Stomach (tissue), 9 donors: Measurements from ENCODE around the gene NVL. TPM values are rescaled to one million over a fixed set of nuclear protein-coding genes. Genes with fewer than 3 reads are reported as not detected.
"Not testable (repeated sequence)": the region's sequence is repeated elsewhere in the genome, so short reads cannot be mapped to it uniquely, and the experiment has no call there.

Experiments used
- DNase-seq, 2 donors: peaks; one replicate each; pipeline versions ENCODE4 v3.0.0 to v3.0.0-alpha.2; 2013 to 2019
- H3K27ac ChIP-seq, 5 donors: fragments of 200-600 bp in 4 of 5; sonication (generic) in 4 of 5; one replicate each; pipeline ENCODE4 v1.5.1; 2013 to 2019; ENCODE audit warnings: mild to moderate bottlenecking in 1 of 5, moderate library complexity in 1 of 5
- H3K27me3 ChIP-seq, 3 donors: fragments of 200-600 bp; sonication (generic); one replicate each; pipeline ENCODE4 v1.5.1; 2017 to 2019; ENCODE audit warnings: mixed run types in 1 of 3
- H3K36me3 ChIP-seq, 4 donors: fragments of 200-600 bp; sonication (generic); 1 replicate in 3 of 4; 2 replicates in 1 of 4; pipeline ENCODE4 v1.5.1; 2016 to 2019
- H3K4me1 ChIP-seq, 4 donors: fragments of 200-600 bp; sonication (generic); one replicate each; pipeline ENCODE4 v1.5.1; 2016 to 2019
- H3K4me3 ChIP-seq, 4 donors: fragments of 200-600 bp; sonication (generic) in 3 of 4; one replicate each; pipeline ENCODE4 v1.5.1; 2016 to 2019; ENCODE audit warnings: mild to moderate bottlenecking in 1 of 4
- H3K9me3 ChIP-seq, 4 donors: fragments of 200-600 bp; sonication (generic); one replicate each; pipeline ENCODE4 v1.5.1; 2016 to 2019
- CTCF ChIP-seq, 7 experiments: fragments of 450-650 bp in 4 of 7; fragments of 200-600 bp in 3 of 7; sonication (generic) in 3 of 7; IDR thresholded peaks; one replicate each; pipeline ENCODE4 v1.5.1; 2016 to 2019; ENCODE audit warnings: antibody characterized with exemption in 7 of 7, control low read depth in 2 of 7, mild to moderate bottlenecking in 1 of 7
- EP300 ChIP-seq: sonication (generic); formaldehyde crosslinking; IDR thresholded peaks from one replicate; pipeline ENCODE4 v1.6.1; 2017; ENCODE audit warnings: antibody characterized with exemption
- POLR2A ChIP-seq, 4 donors: fragments of 450-650 bp; IDR thresholded peaks; one replicate each; pipeline ENCODE4 v1.6.1; 2016; ENCODE audit warnings: antibody characterized with exemption in 4 of 4, control low read depth in 2 of 4, mild to moderate bottlenecking in 1 of 4, moderate library complexity in 1 of 4
- POLR2AphosphoS5 ChIP-seq, 3 donors: sonication (generic); formaldehyde crosslinking; IDR thresholded peaks; one replicate each; pipeline ENCODE4 v1.6.1; 2016; ENCODE audit warnings: antibody characterized with exemption in 3 of 3
- WGBS, 5 donors: extraction: QIAGEN DNeasy Blood & Tissue Kit in 3 of 5; methylation state at CpG; one replicate each; pipeline versions ENCODE4 v1.1.5 to v1.1.7; 2013 to 2018; 5-methylcytosine and 5-hydroxymethylcytosine counted together
- intact Hi-C: fragments of 100-400 bp; cut with DNase I; formaldehyde crosslinking; loops from one replicate; pipeline ENCODE4 v1.15.1; 2023; ENCODE audit warnings: low total_unique reads
- polyA plus RNA-seq, 3 donors: library from polyadenylated mRNA; stranded (reverse); fragments of 200-250 nt; gene quantifications; one replicate each; pipeline ENCODE4 v1.2.3, GENCODE V29; 2013
- total RNA-seq, 5 donors: library from RNA; depleted of rRNA; stranded (reverse); fragments of >200 nt; gene quantifications; one replicate each; pipeline versions ENCODE4 v1.1.0 to v1.2.3, GENCODE V29; 2014 to 2016
- donor health status: healthy with polysubstance abuse.
- donor health status: Bipolar disorder and iron deficiency.
- donor health status: healthy.

The NVL gene
- total and polyA plus RNA-seq, 8 donors: 17.4 to 50.9 (median 33.2) TPM

GRCh38 chr1:224321706-224322105, 8.3 kb downstream of the NVL start:
- Histone ChIP-seq H3K4me3 (no peak overlapping the region), H3K27me3 (no peaks in the 10 kb centered on the region), H3K4me1 (peaks cover 0 to 9% (median 5%) of the 10 kb centered on the region in 4 donors), H3K27ac (no peak overlapping the region), H3K36me3 (peaks cover 0 to 49% (median 37%) of the 10 kb centered on the region in 4 donors), H3K9me3 (no peaks in the 10 kb centered on the region)
- intact Hi-C loops: no loop called here
- TF ChIP-seq CTCF (IDR thresholded peaks at IDR 0.05) (no peak), POLR2A (IDR thresholded peaks at IDR 0.05) (no peak), POLR2AphosphoS5 (IDR thresholded peaks at IDR 0.05) (no peak), EP300 (no peak)
- DNase-seq: no peak
- WGBS, 5 donors: 96 to 100% (median 98%) methylated on average over 2 of the region's 2 CpGs

GRCh38 chr1:224317383-224318045, 12.5 kb downstream of the NVL start:
- peaks cover 6 to 64% (median 52%) of the 10 kb centered on the region in 4 donors for H3K36me3 ChIP-seq
- WGBS, 5 donors: 70 to 79% (median 76%) methylated on average over 4 of the region's 4 CpGs
- no peak for DNase-seq

DNA sequence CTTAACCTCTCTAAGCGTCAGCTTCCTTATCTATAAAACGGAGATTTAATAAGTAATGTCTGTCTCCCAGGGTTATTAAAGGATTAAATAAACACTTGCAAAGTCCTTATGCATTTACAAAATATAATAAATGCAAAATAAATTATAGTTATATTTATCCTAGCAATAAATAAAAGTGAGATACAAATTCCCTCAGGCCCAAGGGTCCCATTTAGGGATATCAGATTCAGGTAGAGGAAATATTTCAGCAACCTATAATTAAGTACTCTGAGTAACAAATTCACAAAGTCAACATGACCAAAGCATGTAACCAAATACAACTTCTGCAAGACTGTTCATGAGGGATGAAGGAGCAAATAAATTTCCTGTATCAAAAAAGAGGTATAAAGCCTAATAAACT, 17.9 kb downstream of the NVL start:
- no peak for DNase-seq
- H3K36me3 ChIP-seq: peaks cover 10 to 100% (median 97%) of the 10 kb centered on the region in 4 donors
- no peak overlapping the region for H3K4me3 ChIP-seq
- H3K9me3 ChIP-seq: no peaks in the 10 kb centered on the region
- H3K27me3 ChIP-seq: no peaks in the 10 kb centered on the region
- no peaks in the 10 kb centered on the region for H3K4me1 ChIP-seq
- TF ChIP-seq POLR2A (IDR thresholded peaks at IDR 0.05): no peak
- 76 to 87% (median 77%) methylated on average over 2 of the region's 2 CpGs for WGBS, 5 donors
- no peak overlapping the region for H3K27ac ChIP-seq
- intact Hi-C loops: no loop called here

More at GRCh38 chr1:224317383-224318045, 12.5 kb downstream of the NVL start:
- TF ChIP-seq CTCF (IDR thresholded peaks at IDR 0.05) (no peak), POLR2AphosphoS5 (IDR thresholded peaks at IDR 0.05) (no peak), POLR2A (IDR thresholded peaks at IDR 0.05) (no peak), EP300 (no peak)
- Histone ChIP-seq H3K27ac (no peak overlapping the region), H3K4me3 (no peak overlapping the region), H3K9me3 (no peaks in the 10 kb centered on the region), H3K27me3 (no peaks in the 10 kb centered on the region), H3K4me1 (peaks cover 0 to 5% (median 0%) of the 10 kb centered on the region in 4 donors)
- intact Hi-C loops: no loop called here

GRCh38 chr1:224311503-224311902, 18.5 kb downstream of the NVL start:
- 91 to 100% (median 100%) methylated on average over 1 of the region's 1 CpG for WGBS, 5 donors
- H3K9me3 ChIP-seq, H3K27ac ChIP-seq, DNase-seq, H3K27me3 ChIP-seq, H3K4me1 ChIP-seq, H3K4me3 ChIP-seq, intact Hi-C loops: not testable (repeated sequence)
- peaks cover 10 to 100% (median 97%) of the 10 kb centered on the region in 4 donors for H3K36me3 ChIP-seq

DNA sequence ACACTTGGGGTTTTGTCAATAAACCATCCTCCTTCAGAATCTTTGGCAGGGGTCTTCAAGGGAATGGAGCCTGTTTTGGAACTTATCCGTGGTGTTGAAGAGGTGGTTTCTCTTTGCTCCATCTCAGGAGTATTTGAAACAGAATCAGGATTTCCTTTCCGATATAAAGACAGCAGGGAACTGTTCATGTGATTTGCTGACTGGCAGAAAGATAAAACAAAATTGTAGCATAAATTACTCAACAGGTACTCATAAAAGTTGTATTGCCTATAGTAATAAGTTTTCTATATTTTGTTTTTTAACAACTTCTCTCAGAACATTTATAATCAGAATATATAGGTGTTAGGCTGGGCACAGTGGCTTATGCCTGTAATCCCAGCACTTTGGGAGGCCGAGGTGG, 21.9 kb downstream of the NVL start:
- no peak for TF ChIP-seq CTCF (IDR thresholded peaks at IDR 0.05)
- no peak for TF ChIP-seq POLR2A (IDR thresholded peaks at IDR 0.05)
- no peak for TF ChIP-seq POLR2AphosphoS5 (IDR thresholded peaks at IDR 0.05)
- no peak for TF ChIP-seq EP300
- 90 to 96% (median 95%) methylated on average over 3 of the region's 3 CpGs for WGBS, 5 donors

More for the DNA sequence above, 21.9 kb downstream of the NVL start:
- DNase-seq: no peak
- Histone ChIP-seq H3K4me1 (no peaks in the 10 kb centered on the region), H3K27ac (no peak overlapping the region), H3K36me3 (peaks cover 26 to 100% (median 97%) of the 10 kb centered on the region in 4 donors), H3K4me3 (no peak overlapping the region), H3K9me3 (no peaks in the 10 kb centered on the region), H3K27me3 (no peaks in the 10 kb centered on the region)
- intact Hi-C loops: no loop called here
